Measurements from ENCODE around the gene ARHGAP15.

The ARHGAP15 gene

GRCh38 chr2:143730155-143730952, 601.1 kb downstream of the ARHGAP15 start:
- H3K4me3 ChIP-seq (ENCODE audit: low read length): peak overlapping the region; percentile 26; the same call in 1 of the 2 replicates
- TF ChIP-seq ZNF274 (IDR thresholded peaks at IDR 0.05; ENCODE audit: low read depth, low read length): no peak

- no peak overlapping the region for H3K4me3 ChIP-seq (ENCODE audit: low read length)
- no peak for TF ChIP-seq ZNF274 (IDR thresholded peaks at IDR 0.05; ENCODE audit: low read depth, low read length)
Measured at GRCh38 chr2:143730953-143731260, 601.7 kb downstream of the ARHGAP15 start.

GRCh38 chr2:143732076-143732475, 602.9 kb downstream of the ARHGAP15 start:
- TF ChIP-seq ZNF274 (IDR thresholded peaks at IDR 0.05; ENCODE audit: low read depth, low read length): no peak
- no peak overlapping the region for H3K4me3 ChIP-seq (ENCODE audit: low read length)

GRCh38 chr2:143732871-143733270, 603.7 kb downstream of the ARHGAP15 start:
- no peak for TF ChIP-seq ZNF274 (IDR thresholded peaks at IDR 0.05; ENCODE audit: low read depth, low read length)
- no peak overlapping the region for H3K4me3 ChIP-seq (ENCODE audit: low read length)

- no peak for TF ChIP-seq ZNF274 (IDR thresholded peaks at IDR 0.05; ENCODE audit: low read depth, low read length)
- H3K4me3 ChIP-seq (ENCODE audit: low read length): no peak overlapping the region
Measured at GRCh38 chr2:143734507-143734906, 605.3 kb downstream of the ARHGAP15 start.

GRCh38 chr2:143736904-143737303, 607.7 kb downstream of the ARHGAP15 start:
- H3K4me3 ChIP-seq (ENCODE audit: low read length): no peak overlapping the region
- TF ChIP-seq ZNF274 (IDR thresholded peaks at IDR 0.05; ENCODE audit: low read depth, low read length): no peak

GRCh38 chr2:143740431-143740830, 611.2 kb downstream of the ARHGAP15 start:
- H3K4me3 ChIP-seq (ENCODE audit: low read length): no peak overlapping the region
- no peak for TF ChIP-seq ZNF274 (IDR thresholded peaks at IDR 0.05; ENCODE audit: low read depth, low read length)

GRCh38 chr2:143741205-143741604, 612.0 kb downstream of the ARHGAP15 start:
- no peak for TF ChIP-seq ZNF274 (IDR thresholded peaks at IDR 0.05; ENCODE audit: low read depth, low read length)
- no peak overlapping the region for H3K4me3 ChIP-seq (ENCODE audit: low read length)

- TF ChIP-seq ZNF274 (IDR thresholded peaks at IDR 0.05; ENCODE audit: low read depth, low read length): no peak
- no peak overlapping the region for H3K4me3 ChIP-seq (ENCODE audit: low read length)
Measured at GRCh38 chr2:143742581-143742980, 613.4 kb downstream of the ARHGAP15 start.

- TF ChIP-seq ZNF274 (IDR thresholded peaks at IDR 0.05; ENCODE audit: low read depth, low read length): no peak
- no peak overlapping the region for H3K4me3 ChIP-seq (ENCODE audit: low read length)
Measured at GRCh38 chr2:143744114-143744513, 614.9 kb downstream of the ARHGAP15 start.

- no peak overlapping the region for H3K4me3 ChIP-seq (ENCODE audit: low read length)
- no peak for TF ChIP-seq ZNF274 (IDR thresholded peaks at IDR 0.05; ENCODE audit: low read depth, low read length)
Measured at GRCh38 chr2:143745060-143745459, 615.8 kb downstream of the ARHGAP15 start.

GRCh38 chr2:143754742-143755141, 625.5 kb downstream of the ARHGAP15 start:
- TF ChIP-seq ZNF274 (IDR thresholded peaks at IDR 0.05; ENCODE audit: low read depth, low read length): no peak
- H3K4me3 ChIP-seq (ENCODE audit: low read length): no peak overlapping the region

GRCh38 chr2:143758629-143759330, 629.6 kb downstream of the ARHGAP15 start:
- TF ChIP-seq ZNF274 (IDR thresholded peaks at IDR 0.05; ENCODE audit: low read depth, low read length): no peak
- no peak overlapping the region for H3K4me3 ChIP-seq (ENCODE audit: low read length)

GRCh38 chr2:143759455-143759854, 630.2 kb downstream of the ARHGAP15 start:
- TF ChIP-seq ZNF274 (IDR thresholded peaks at IDR 0.05; ENCODE audit: low read depth, low read length): no peak
- H3K4me3 ChIP-seq (ENCODE audit: low read length): no peak overlapping the region

GRCh38 chr2:143762176-143762928, 633.1 kb downstream of the ARHGAP15 start:
- no peak for TF ChIP-seq ZNF274 (IDR thresholded peaks at IDR 0.05; ENCODE audit: low read depth, low read length)
- no peak overlapping the region for H3K4me3 ChIP-seq (ENCODE audit: low read length)

Data from GM08714 (cell line).